Measurements from ENCODE around the gene EARS2. TPM values are rescaled to one million over a fixed set of nuclear protein-coding genes. Genes with fewer than 3 reads are reported as not detected.

The EARS2 gene
- polyA plus RNA-seq, 1 donor (not counting 4 experiments of a cell fraction or from before 2014, with no cell fraction given): 32.7 TPM

DNA sequence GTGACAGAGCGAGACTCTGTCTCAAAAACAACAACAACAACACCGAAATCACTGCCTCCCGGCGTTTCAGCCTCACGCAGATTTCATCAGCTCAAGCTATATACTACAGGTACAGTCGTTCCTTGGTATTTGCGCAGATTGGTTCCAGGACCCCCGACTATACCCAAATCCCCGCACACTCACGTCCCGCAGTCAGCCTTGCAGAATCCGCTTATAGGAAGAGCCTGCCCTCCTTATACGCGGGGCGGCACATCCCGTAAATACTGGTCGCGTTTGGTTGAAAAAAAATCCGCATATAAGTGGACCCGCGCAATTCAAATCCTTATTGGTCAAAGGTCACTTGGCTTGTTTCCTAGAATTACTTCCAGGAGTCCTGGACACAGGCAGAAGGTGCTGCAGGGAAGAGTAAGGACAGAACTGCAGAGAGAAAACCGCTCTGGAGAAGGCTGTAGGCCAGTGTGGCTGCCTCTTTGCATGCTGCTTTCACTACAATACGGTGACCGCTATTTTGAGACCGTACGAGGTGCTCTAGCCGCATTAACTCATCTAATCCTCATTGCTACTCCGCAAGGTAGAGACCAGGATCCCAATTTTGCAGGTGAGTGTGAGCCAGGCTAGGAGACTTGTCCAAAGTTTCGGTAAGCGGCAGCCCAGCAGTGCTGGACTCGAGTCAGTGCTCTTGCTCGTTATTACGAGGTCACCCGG, 38.2 kb upstream of the EARS2 start:
- Histone ChIP-seq H3K36me3 (ENCODE audit: control insufficient read depth in 2 of 2, extremely low read depth in 1 of 2, insufficient read depth in 2 of 2, low read length in 2 of 2) (peaks cover 19 to 25% of the 10 kb centered on the region in 2 experiments), H3K4me2 (ENCODE audit: control insufficient read depth, extremely low read depth, insufficient read depth, low read depth, low read length) (peak overlapping the region; percentile 88), H2AFZ (ENCODE audit: control insufficient read depth, low read length) (peak overlapping the region; percentile 83), H3K4me3 (ENCODE audit: control insufficient read depth in 2 of 3, extremely low read depth in 1 of 3, insufficient read depth in 2 of 3, low read depth in 1 of 3, low read length in 3 of 3) (peak overlapping the region; percentile 95 to 99 (median 96)), H3K9ac (ENCODE audit: control insufficient read depth, extremely low read depth, insufficient read depth, low read length) (peak overlapping the region; percentile 92), H3K4me1 (ENCODE audit: control insufficient read depth, extremely low read depth, insufficient read depth, low read length) (peaks cover 7% of the 10 kb centered on the region), H3K79me2 (ENCODE audit: control insufficient read depth, insufficient read depth, low read length) (peaks cover 55% of the 10 kb centered on the region), H3K27ac (ENCODE audit: control insufficient read depth, insufficient read depth, low read length) (peak overlapping the region; percentile 65), H3K27me3 (ENCODE audit: control insufficient read depth, extremely low read depth, insufficient read depth, low read length) (no peaks in the 10 kb centered on the region), H3K9me1 (ENCODE audit: control insufficient read depth, extremely low read depth, insufficient read depth, low read length) (no peaks in the 10 kb centered on the region), H3K9me3 (ENCODE audit: control insufficient read depth, low read depth, low read length) (no peaks in the 10 kb centered on the region), H4K20me1 (ENCODE audit: control insufficient read depth, extremely low read depth, insufficient read depth, low read length) (no peaks in the 10 kb centered on the region)
- dilution Hi-C loops (cut with MboI; ENCODE audit: extremely low pct_ligation_motif_present, low sequenced_read_pairs): no loop called here
- DNase-seq (ENCODE audit: low read depth, low spot score) (no peak), FAIRE-seq (no peak)
- TF ChIP-seq EZH2 (IDR thresholded peaks at IDR 0.05; ENCODE audit: low read length): no peak
- TF ChIP-seq, protein P1, sequence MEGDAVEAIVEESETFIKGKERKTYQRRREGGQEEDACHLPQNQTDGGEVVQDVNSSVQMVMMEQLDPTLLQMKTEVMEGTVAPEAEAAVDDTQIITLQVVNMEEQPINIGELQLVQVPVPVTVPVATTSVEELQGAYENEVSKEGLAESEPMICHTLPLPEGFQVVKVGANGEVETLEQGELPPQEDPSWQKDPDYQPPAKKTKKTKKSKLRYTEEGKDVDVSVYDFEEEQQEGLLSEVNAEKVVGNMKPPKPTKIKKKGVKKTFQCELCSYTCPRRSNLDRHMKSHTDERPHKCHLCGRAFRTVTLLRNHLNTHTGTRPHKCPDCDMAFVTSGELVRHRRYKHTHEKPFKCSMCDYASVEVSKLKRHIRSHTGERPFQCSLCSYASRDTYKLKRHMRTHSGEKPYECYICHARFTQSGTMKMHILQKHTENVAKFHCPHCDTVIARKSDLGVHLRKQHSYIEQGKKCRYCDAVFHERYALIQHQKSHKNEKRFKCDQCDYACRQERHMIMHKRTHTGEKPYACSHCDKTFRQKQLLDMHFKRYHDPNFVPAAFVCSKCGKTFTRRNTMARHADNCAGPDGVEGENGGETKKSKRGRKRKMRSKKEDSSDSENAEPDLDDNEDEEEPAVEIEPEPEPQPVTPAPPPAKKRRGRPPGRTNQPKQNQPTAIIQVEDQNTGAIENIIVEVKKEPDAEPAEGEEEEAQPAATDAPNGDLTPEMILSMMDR (optimal IDR thresholded peaks at IDR 0.05 in 1 of 3, IDR thresholded peaks at IDR 0.05 in 1 of 3, conservative IDR thresholded peaks at IDR 0.05 in 1 of 3; ENCODE audit: extremely low read depth in 1 of 3, insufficient read depth in 2 of 3, low read length in 3 of 3): no peak

DNA sequence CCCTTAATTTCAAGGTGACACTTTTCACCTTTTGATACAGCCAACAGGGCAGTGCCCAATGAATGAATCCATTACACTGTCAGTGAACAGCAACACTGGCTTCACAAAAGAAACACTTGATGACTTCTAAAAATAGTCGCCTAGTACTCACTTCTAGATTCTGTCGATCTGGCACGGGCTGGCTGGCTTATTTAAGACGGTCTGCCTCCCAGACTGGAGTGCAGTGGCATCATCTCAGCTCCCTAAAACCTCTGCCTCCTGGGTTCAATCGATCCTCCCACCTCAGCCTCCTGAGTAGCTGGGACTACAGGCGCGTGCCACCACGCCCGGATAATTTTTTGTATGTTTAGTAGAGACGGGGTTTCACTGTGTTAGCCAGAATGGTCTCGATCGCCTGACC, 37.0 kb upstream of the EARS2 start:
- Histone ChIP-seq H3K4me1 (ENCODE audit: control insufficient read depth, extremely low read depth, insufficient read depth, low read length) (peaks cover 7% of the 10 kb centered on the region), H3K4me2 (ENCODE audit: control insufficient read depth, extremely low read depth, insufficient read depth, low read depth, low read length) (no peak overlapping the region), H3K4me3 (ENCODE audit: control insufficient read depth in 2 of 3, extremely low read depth in 1 of 3, insufficient read depth in 2 of 3, low read depth in 1 of 3, low read length in 3 of 3) (no peak overlapping the region), H3K9ac (ENCODE audit: control insufficient read depth, extremely low read depth, insufficient read depth, low read length) (no peak overlapping the region), H3K27ac (ENCODE audit: control insufficient read depth, insufficient read depth, low read length) (no peak overlapping the region), H2AFZ (ENCODE audit: control insufficient read depth, low read length) (no peak overlapping the region), H4K20me1 (ENCODE audit: control insufficient read depth, extremely low read depth, insufficient read depth, low read length) (peaks cover 5% of the 10 kb centered on the region), H3K27me3 (ENCODE audit: control insufficient read depth, extremely low read depth, insufficient read depth, low read length) (no peaks in the 10 kb centered on the region), H3K36me3 (ENCODE audit: control insufficient read depth in 2 of 2, extremely low read depth in 1 of 2, insufficient read depth in 2 of 2, low read length in 2 of 2) (peaks cover 21 to 36% of the 10 kb centered on the region in 2 experiments), H3K9me1 (ENCODE audit: control insufficient read depth, extremely low read depth, insufficient read depth, low read length) (no peaks in the 10 kb centered on the region), H3K79me2 (ENCODE audit: control insufficient read depth, insufficient read depth, low read length) (peaks cover 66% of the 10 kb centered on the region), H3K9me3 (ENCODE audit: control insufficient read depth, low read depth, low read length) (no peaks in the 10 kb centered on the region)
- no peak for DNase-seq (ENCODE audit: low read depth, low spot score)
- no peak for TF ChIP-seq EZH2 (IDR thresholded peaks at IDR 0.05; ENCODE audit: low read length)
- TF ChIP-seq, protein P1 (optimal IDR thresholded peaks at IDR 0.05 in 1 of 3, IDR thresholded peaks at IDR 0.05 in 1 of 3, conservative IDR thresholded peaks at IDR 0.05 in 1 of 3; ENCODE audit: extremely low read depth in 1 of 3, insufficient read depth in 2 of 3, low read length in 3 of 3): no peak
- dilution Hi-C loops (cut with MboI; ENCODE audit: extremely low pct_ligation_motif_present, low sequenced_read_pairs): no loop called here
- no peak for FAIRE-seq
